ENCODE data around the gene TTC39B. TPM values are rescaled to one million over a fixed set of nuclear protein-coding genes. Genes with fewer than 3 reads are reported as not detected.

The TTC39B gene
- total RNA-seq, 2 experiments from 2014 or later, result 43.9 to 46.4 TPM

DNA sequence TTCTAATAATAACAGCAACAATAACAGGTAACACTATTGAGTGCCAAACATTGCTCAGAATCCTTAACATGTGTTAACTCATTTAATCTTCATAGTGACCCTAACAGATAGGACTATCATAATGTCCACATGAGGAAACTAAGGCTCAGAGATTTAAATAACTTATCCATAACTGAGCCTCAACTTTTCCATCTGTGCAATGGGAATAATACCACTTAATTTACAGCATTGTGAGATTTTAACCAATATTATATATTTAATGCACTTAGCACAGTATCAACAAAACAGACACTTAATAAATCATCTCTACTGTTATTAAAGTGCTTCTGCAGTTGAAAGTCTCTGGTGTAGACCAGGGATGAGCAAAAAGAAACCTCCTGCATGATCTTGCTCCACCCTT is 28.2 kb downstream of the TTC39B start:
- H3K4me1 Mint-ChIP-seq (ENCODE audit: low read depth), result peaks cover 33% of the 10 kb centered on the region
- intact Hi-C loops (cut with micrococcal nuclease), result loop anchor here (1.0 to 2.0 kb wide), 7 partner anchors 17 to 327 kb away; no protein-coding TSS in a partner anchor
- H3K9me3 Mint-ChIP-seq, result no peaks in the 10 kb centered on the region
- CTCF ChIA-PET, result interaction anchor here (0.8 to 1.5 kb wide), 4 partner anchors 11 to 254 kb away, joined by 3 to 4 read pairs (median 3); partner anchors contain the start of gene SNAPC3
- H3K36me3 Mint-ChIP-seq (ENCODE audit: low read depth), result no peaks in the 10 kb centered on the region
- no peaks in the 10 kb centered on the region for H3K27me3 Mint-ChIP-seq (ENCODE audit: low read depth)
- no peak overlapping the region for H3K27ac Mint-ChIP-seq
- DNase-seq, result no peak
- H3K4me3 Mint-ChIP-seq, result no peak overlapping the region

DNA sequence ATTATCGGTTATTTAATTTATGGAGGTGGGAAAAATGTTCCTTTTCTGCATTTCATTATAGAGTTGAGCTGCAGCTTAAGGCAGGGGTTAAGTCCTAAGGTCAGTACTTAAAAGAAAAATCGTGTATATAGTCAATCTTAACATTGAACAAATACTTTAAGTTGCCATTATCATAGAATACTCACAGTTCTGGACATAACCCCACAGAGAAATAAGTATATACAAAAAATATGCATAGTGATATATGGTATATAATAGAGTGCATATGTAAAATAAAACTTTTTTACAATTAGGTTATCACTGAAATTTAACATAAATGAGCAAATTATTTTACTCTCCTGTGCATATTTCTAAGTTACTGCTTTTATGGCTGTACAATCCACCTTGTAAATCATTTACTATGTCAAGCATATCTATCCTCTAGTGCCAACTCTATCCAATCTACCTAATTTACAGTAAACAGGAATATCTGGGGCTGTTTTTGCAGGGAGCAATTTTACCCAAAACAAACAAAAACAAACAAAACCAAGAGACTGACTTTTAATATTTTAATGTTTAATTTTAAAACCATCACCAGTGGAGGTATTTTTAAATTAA is 28.8 kb downstream of the TTC39B start:
- no peak overlapping the region for H3K27ac Mint-ChIP-seq
- H3K9me3 Mint-ChIP-seq, result no peaks in the 10 kb centered on the region
- no peak for DNase-seq
- CTCF ChIA-PET, result interaction anchor here (0.6 to 1.8 kb wide), 12 partner anchors 9 to 342 kb away, joined by 3 to 12 read pairs (median 4); no protein-coding TSS in a partner anchor
- H3K4me3 Mint-ChIP-seq, result no peak overlapping the region
- no peaks in the 10 kb centered on the region for H3K36me3 Mint-ChIP-seq (ENCODE audit: low read depth)
- intact Hi-C loops (cut with micrococcal nuclease), result loop anchor here (1.0 to 2.0 kb wide), 7 partner anchors 18 to 328 kb away; no protein-coding TSS in a partner anchor
- H3K27me3 Mint-ChIP-seq (ENCODE audit: low read depth), result no peaks in the 10 kb centered on the region
- peaks cover 39% of the 10 kb centered on the region for H3K4me1 Mint-ChIP-seq (ENCODE audit: low read depth)

DNA sequence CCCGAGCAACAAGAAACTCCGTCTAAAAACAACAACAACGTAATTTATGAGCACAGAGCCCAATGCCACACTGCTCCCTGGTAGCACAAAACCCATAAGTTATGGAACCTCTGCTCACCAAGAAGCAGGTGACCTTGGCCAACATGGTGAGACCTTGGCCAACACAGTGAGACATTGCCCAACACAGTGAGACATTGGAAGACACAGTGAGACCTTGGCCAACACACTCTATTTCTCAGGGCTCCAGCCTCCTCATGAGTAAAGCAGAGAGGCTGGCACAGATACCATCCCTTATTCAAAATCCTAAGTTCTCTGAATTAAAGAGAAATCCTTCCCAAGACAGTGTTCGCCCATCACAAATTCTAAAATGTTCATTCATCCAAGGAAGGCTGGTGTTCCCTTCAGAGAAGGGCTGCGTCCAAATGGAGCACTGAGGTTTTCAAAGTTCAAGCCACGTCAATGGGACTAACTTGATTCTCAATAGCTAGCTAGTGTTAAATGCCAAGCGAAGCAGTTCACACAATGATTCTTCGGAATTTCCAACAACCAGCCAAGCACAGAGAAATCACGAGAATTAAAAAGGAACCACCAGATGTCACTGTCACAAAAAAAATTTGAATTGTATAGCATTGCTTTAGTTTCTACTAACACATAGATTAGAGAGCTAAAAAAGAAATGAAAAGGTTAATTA is 29.5 kb downstream of the TTC39B start:
- no peak for DNase-seq
- H3K4me1 Mint-ChIP-seq (ENCODE audit: low read depth), result peaks cover 39% of the 10 kb centered on the region
- H3K36me3 Mint-ChIP-seq (ENCODE audit: low read depth), result no peaks in the 10 kb centered on the region
- CTCF ChIA-PET, result interaction anchor here (0.6 to 1.8 kb wide), 12 partner anchors 9 to 342 kb away, joined by 3 to 12 read pairs (median 4); no protein-coding TSS in a partner anchor
- no peak overlapping the region for H3K27ac Mint-ChIP-seq
- no peaks in the 10 kb centered on the region for H3K27me3 Mint-ChIP-seq (ENCODE audit: low read depth)
- H3K4me3 Mint-ChIP-seq, result no peak overlapping the region
- intact Hi-C loops (cut with micrococcal nuclease), result loop anchor here (1.0 to 2.0 kb wide), 7 partner anchors 19 to 329 kb away; no protein-coding TSS in a partner anchor
- no peaks in the 10 kb centered on the region for H3K9me3 Mint-ChIP-seq

DNA sequence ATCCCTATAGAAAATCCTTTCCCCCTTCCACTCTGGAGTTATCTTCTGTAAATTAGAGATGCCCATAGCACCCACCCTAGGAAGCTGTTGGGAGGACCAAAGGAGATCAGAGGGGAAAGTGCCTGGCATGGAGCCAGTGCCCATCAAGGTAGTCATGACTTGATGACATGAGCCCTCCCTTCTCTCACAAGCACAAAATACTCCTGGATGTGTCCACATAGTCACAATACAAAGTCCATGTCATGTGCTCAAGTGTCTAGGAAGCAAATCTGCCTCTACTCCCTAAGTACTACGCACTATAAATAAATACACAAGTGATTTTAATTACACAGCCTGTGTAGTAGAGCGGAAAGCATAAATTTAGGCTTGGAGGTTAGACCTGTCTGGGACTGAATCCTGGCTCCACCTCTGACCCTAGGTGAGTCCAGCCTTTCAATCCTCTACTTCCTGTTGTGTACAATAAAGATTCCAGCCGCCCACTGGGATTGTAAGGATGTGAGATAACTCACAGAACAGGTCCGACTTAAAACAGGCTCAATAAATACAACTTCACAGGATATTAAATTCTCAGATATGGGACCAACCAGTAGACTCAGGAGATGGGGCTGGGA is 30.6 kb downstream of the TTC39B start:
- CTCF ChIA-PET, result interaction anchor here (1.8 kb wide), 1 partner anchor 11 kb away, joined by 12 read pairs; no protein-coding TSS in a partner anchor
- no peak overlapping the region for H3K27ac Mint-ChIP-seq
- no peak for DNase-seq
- no peak overlapping the region for H3K4me3 Mint-ChIP-seq
- peaks cover 42% of the 10 kb centered on the region for H3K4me1 Mint-ChIP-seq (ENCODE audit: low read depth)
- intact Hi-C loops (cut with micrococcal nuclease), result no loop called here
- H3K27me3 Mint-ChIP-seq (ENCODE audit: low read depth), result no peaks in the 10 kb centered on the region
- H3K36me3 Mint-ChIP-seq (ENCODE audit: low read depth), result no peaks in the 10 kb centered on the region
- no peaks in the 10 kb centered on the region for H3K9me3 Mint-ChIP-seq

DNA sequence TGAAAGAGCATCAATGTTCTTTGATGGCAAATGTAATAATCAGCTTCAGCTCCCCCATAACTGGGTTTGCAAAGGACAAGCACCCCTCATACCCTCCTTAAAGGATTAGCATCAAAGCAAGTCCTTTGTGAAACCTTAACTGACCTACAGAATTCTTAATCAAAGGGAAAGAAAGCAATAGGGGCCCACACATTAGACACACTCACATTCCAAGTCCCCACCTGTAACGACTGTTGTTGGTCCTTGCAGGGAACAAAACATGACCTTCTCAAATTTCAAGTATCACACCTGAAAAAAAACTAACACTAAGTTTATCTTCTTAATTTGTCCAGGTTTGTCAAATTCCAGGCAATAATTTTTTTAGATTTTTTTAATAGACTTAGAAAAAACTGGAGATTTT is 32.6 kb downstream of the TTC39B start:
- intact Hi-C loops (cut with micrococcal nuclease), result no loop called here
- no peak overlapping the region for H3K27ac Mint-ChIP-seq

DNA sequence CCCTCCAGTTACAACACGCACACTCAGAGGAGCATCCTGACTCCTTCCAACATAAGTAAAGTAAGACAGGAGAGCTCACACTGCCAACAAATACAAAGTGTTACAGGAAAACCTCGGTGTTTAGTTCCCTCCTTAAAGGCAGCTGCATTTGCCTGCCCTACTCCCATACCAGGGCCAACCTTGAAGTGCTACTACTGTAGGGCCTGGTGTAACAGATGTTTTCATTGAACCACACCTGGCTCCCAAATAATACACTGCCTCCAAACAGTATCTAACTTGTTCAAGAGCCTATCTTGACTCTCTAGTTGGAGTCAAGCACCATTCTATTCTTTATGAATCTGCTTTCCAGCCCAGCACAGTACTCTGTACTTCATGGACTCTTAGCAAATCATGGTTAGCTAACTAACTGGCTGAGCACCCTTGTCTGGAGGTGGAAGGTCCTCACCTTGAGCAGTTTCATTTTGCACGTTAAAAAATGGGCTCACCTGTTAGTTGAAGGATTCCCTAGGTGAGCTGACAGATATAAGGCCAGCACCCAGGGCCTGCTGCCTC is 34.6 kb downstream of the TTC39B start:
- H3K36me3 Mint-ChIP-seq (ENCODE audit: low read depth), result peaks cover 9% of the 10 kb centered on the region
- H3K27ac Mint-ChIP-seq, result no peak overlapping the region
- no peaks in the 10 kb centered on the region for H3K9me3 Mint-ChIP-seq
- intact Hi-C loops (cut with micrococcal nuclease), result no loop called here
- no peak for DNase-seq
- no peak overlapping the region for H3K4me3 Mint-ChIP-seq
- H3K4me1 Mint-ChIP-seq (ENCODE audit: low read depth), result peaks cover 39% of the 10 kb centered on the region
- no peaks in the 10 kb centered on the region for H3K27me3 Mint-ChIP-seq (ENCODE audit: low read depth)
- CTCF ChIA-PET, result interaction anchor here (0.6 to 1.4 kb wide), 4 partner anchors 9 to 280 kb away, joined by 3 read pairs; no protein-coding TSS in a partner anchor

More for the DNA sequence above, 32.6 kb downstream of the TTC39B start:
- peaks cover 41% of the 10 kb centered on the region for H3K4me1 Mint-ChIP-seq (ENCODE audit: low read depth)
- no peaks in the 10 kb centered on the region for H3K36me3 Mint-ChIP-seq (ENCODE audit: low read depth)
- no peaks in the 10 kb centered on the region for H3K9me3 Mint-ChIP-seq
- no peak overlapping the region for H3K4me3 Mint-ChIP-seq
- no peak for DNase-seq
- CTCF ChIA-PET, result interaction anchor here (0.6 to 1.2 kb wide), 2 partner anchors 75 to 437 kb away, joined by 3 to 5 read pairs; no protein-coding TSS in a partner anchor
- H3K27me3 Mint-ChIP-seq (ENCODE audit: low read depth), result no peaks in the 10 kb centered on the region

DNA sequence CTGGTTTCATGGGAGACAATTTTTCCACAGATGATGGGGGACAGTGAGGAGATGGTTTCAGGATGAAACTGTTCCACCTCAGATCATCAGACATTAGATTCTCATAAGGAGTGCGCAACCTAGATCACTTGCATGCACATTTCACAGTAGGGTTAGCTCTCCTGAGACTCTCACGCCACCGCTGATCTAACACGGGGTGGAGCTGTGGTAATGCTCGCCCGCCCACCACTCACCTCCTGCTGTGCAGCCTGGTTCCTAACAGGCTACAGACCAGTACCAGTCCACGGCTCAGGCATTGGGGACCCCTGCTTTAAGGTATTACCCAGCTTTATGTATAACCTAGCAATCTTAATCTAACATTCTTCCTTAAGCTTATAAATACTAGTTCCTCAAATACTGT is 35.6 kb downstream of the TTC39B start:
- DNase-seq, result no peak
- Mint-ChIP-seq H3K27me3 (ENCODE audit: low read depth) (no peaks in the 10 kb centered on the region), H3K4me1 (ENCODE audit: low read depth) (peaks cover 35% of the 10 kb centered on the region), H3K9me3 (no peaks in the 10 kb centered on the region), H3K4me3 (no peak overlapping the region), H3K36me3 (ENCODE audit: low read depth) (peaks cover 12% of the 10 kb centered on the region), H3K27ac (no peak overlapping the region)
- CTCF ChIA-PET, result interaction anchor here (0.5 to 1.4 kb wide), 6 partner anchors 8 to 281 kb away, joined by 3 to 6 read pairs (median 3); no protein-coding TSS in a partner anchor
- intact Hi-C loops (cut with micrococcal nuclease), result no loop called here

DNA sequence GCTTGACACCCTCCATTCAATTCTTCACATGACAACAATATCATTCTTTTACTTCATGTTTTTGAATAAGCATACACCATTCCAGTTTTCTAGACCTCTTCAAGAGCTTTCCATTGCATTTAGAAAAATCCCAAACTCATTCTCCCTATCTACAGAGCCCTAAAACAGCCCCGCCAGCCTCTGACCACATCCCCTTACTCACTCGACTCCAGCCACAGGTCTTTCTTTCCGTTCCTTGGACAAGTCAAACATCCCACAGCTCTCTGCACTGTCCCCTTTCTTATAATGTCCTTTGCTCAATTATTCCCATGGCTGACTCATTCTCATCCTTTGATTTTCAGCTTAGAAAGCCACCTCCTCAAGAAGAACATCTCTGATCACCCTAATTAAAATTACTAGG is 38.2 kb downstream of the TTC39B start:
- intact Hi-C loops (cut with micrococcal nuclease), result no loop called here
- Mint-ChIP-seq H3K9me3 (no peaks in the 10 kb centered on the region), H3K36me3 (ENCODE audit: low read depth) (peaks cover 13% of the 10 kb centered on the region), H3K4me1 (ENCODE audit: low read depth) (peaks cover 27% of the 10 kb centered on the region), H3K27ac (no peak overlapping the region), H3K27me3 (ENCODE audit: low read depth) (no peaks in the 10 kb centered on the region), H3K4me3 (no peak overlapping the region)
- CTCF ChIA-PET, result interaction anchor here (0.9 to 1.8 kb wide), 2 partner anchors 9 to 11 kb away, joined by 3 to 4 read pairs; no protein-coding TSS in a partner anchor
- DNase-seq, result no peak

DNA sequence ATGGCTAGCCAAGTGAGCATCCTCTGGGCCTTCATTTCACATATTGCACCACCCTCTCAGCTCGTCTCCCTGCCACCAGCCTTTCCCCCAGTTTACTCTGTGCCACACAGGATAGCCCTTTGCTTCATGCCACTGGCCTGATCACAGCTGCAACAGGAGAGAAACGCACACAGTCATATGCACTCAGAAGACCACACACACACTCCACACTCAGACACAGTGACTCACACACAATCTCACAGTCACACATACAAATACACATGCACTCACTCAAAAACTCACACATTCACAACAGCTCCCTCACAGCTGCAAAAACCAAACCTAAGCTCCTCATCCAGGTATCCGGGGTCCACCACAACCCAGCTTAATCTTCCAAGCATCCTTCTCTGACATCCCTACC is 38.7 kb downstream of the TTC39B start:
- no peaks in the 10 kb centered on the region for H3K9me3 Mint-ChIP-seq
- CTCF ChIA-PET, result interaction anchor here (0.9 to 1.8 kb wide), 2 partner anchors 9 to 11 kb away, joined by 3 to 4 read pairs; no protein-coding TSS in a partner anchor
- peaks cover 13% of the 10 kb centered on the region for H3K36me3 Mint-ChIP-seq (ENCODE audit: low read depth)
- H3K4me3 Mint-ChIP-seq, result no peak overlapping the region
- intact Hi-C loops (cut with micrococcal nuclease), result no loop called here
- peaks cover 26% of the 10 kb centered on the region for H3K4me1 Mint-ChIP-seq (ENCODE audit: low read depth)
- H3K27ac Mint-ChIP-seq, result no peak overlapping the region
- no peaks in the 10 kb centered on the region for H3K27me3 Mint-ChIP-seq (ENCODE audit: low read depth)
- DNase-seq, result no peak

DNA sequence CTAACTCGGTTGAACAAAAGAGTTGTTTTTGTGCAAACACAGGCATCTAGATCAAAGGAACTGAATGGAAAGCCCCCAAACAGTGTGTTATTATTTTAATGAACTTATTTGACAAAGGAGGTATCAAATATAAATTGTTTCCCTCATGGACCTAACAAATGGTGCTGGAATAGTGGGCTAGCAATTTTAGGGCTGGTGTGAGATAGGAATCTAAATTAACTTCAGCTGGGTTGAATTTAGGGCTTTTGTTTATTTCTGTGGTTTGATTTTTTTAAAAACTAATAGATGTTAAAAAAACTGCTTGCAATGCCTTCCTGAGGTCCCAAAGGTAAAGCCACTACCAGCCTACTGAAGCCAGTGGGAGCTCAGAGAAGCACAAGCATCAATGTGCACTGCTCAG is 42.1 kb downstream of the TTC39B start:
- DNase-seq, result no peak
- intact Hi-C loops (cut with micrococcal nuclease), result loop anchor here (5.0 kb wide), 1 partner anchor 58 kb away; no protein-coding TSS in a partner anchor
- CTCF ChIA-PET, result interaction anchor here (0.7 kb wide), 1 partner anchor 52 kb away, joined by 3 read pairs; no protein-coding TSS in a partner anchor
- H3K36me3 Mint-ChIP-seq (ENCODE audit: low read depth), result peaks cover 20% of the 10 kb centered on the region
- H3K27ac Mint-ChIP-seq, result no peak overlapping the region
- no peaks in the 10 kb centered on the region for H3K27me3 Mint-ChIP-seq (ENCODE audit: low read depth)
- no peaks in the 10 kb centered on the region for H3K9me3 Mint-ChIP-seq
- no peak overlapping the region for H3K4me3 Mint-ChIP-seq
- peaks cover 27% of the 10 kb centered on the region for H3K4me1 Mint-ChIP-seq (ENCODE audit: low read depth)

DNA sequence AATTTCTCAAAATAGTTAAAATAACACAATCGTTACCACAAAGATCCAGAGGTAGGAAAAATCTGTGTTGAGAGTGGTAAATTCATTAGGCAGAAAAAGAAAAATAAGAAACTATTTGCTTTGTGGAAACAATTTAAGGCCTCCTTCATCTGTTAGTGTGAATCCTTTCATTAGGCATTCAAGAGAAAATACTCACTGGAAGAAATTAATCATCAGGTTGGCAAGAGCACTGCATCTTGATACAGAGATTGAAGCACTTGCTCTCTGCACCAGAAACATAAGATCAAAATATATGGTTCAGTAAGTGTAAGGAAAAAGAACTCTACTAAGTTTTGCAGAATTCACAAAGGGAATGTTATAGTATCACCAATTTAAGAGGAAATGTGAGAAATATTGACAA is 44.4 kb downstream of the TTC39B start:
- DNase-seq, result no peak
- peaks cover 18% of the 10 kb centered on the region for H3K4me1 Mint-ChIP-seq (ENCODE audit: low read depth)
- no peak overlapping the region for H3K4me3 Mint-ChIP-seq
- intact Hi-C loops (cut with micrococcal nuclease), result loop anchor here (5.0 kb wide), 1 partner anchor 55 kb away; no protein-coding TSS in a partner anchor
- H3K36me3 Mint-ChIP-seq (ENCODE audit: low read depth), result peaks cover 11% of the 10 kb centered on the region
- no peaks in the 10 kb centered on the region for H3K9me3 Mint-ChIP-seq
- H3K27ac Mint-ChIP-seq, result no peak overlapping the region
- no peaks in the 10 kb centered on the region for H3K27me3 Mint-ChIP-seq (ENCODE audit: low read depth)
- CTCF ChIA-PET, result interaction anchor here (0.9 kb wide), 1 partner anchor 30 kb away, joined by 3 read pairs; no protein-coding TSS in a partner anchor

DNA sequence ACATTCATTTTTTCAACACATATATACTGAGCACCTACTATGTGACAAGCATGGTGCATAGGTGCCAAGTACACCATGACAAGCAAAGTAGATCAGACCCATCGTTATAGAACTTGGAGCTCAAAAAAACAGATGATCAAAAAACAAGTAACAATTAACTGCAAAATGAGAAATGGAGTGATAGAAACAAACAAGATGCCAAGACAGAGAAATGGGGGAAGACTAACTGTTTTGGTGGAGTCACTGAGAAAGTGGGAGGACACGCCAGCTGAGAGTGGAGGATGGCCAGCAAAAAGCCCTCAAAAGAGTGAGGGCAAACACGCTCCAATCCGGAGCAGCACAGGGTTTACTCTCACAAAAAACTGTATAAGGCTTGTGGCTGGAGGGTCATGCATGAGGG is 50.6 kb downstream of the TTC39B start:
- peaks cover 6% of the 10 kb centered on the region for H3K4me1 Mint-ChIP-seq (ENCODE audit: low read depth)
- H3K4me3 Mint-ChIP-seq, result no peak overlapping the region
- intact Hi-C loops (cut with micrococcal nuclease), result no loop called here
- H3K36me3 Mint-ChIP-seq (ENCODE audit: low read depth), result peaks cover 8% of the 10 kb centered on the region
- H3K27me3 Mint-ChIP-seq (ENCODE audit: low read depth), result no peaks in the 10 kb centered on the region
- peaks cover 2% of the 10 kb centered on the region for H3K9me3 Mint-ChIP-seq
- H3K27ac Mint-ChIP-seq, result no peak overlapping the region
- DNase-seq, result no peak
- CTCF ChIA-PET, result interaction anchor here (1.7 kb wide), 1 partner anchor 44 kb away, joined by 4 read pairs; no protein-coding TSS in a partner anchor

All from activated naive CD4-positive, alpha-beta T cell treated with anti-CD3 and anti-CD28 coated beads for 36 hours (primary cell).